ENCODE results near the gene SLC38A8.
A peak's percentile ranks its signal among the peaks of the same experiment; 100 is the strongest.

SLC38A8 gene

DNA sequence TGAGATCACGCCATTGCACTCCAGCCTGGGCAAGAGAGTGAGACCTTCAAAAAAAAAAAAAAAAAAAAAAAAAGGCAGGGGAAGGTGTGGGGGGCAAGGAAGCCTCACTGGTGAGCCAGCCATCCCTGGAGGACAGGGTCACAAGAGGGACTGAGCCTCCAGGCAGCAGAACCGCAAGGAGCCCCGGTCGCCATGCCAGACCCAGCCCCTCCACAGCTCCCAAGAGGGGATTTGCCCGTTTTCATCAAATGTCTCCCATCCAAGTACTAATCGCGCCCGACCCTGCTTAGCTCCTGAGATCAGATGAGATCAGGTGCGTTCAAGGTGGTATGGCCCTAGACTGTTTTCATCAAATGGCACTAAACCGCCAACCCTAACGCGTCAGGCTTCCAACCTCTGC is 2.9 kb downstream of the SLC38A8 start:
- DNase-seq: no peak
- intact Hi-C loops (cut with DNase I): no loop called here

DNA sequence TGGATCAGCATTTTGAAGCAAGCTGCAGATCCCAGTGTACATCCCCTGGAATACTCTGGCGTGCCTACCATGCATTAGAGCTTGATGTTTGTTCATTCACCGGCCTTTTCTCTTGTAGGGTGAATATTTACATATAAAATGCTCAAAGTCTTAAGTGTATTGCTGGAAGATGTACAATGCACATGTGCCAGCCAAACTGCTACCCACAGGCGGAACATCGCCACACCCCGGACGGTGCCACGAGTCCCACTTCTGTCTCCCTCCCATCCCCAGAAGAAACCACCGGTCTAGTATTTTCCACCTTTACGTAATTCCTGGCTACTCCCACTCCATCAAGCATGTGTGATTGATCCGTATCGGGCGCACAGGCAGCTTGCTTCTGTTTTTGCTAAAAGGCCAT is 4.1 kb downstream of the SLC38A8 start:
- intact Hi-C loops (cut with DNase I): no loop called here
- DNase-seq: no peak

DNA sequence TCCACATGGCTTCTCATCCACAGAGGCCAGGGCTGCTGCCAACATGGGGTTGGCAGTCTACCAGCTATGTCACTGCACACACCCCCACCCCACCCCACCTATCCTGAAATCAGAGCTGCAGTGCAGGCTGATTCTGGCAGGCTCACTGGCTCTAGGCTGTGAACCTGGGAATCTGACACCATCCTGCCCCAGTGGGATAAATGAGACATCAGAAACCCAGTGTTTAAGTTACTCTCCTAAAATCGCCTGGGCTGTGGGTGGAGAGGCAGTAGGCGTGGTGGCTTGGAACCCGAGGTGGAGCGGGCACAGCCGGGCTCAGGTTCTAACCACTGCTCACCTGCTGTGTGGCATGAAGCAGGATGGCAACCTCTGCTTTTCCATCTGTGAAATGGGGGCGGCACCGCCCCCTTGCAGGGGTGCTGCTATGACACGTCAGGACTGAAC is 5.6 kb downstream of the SLC38A8 start:
- intact Hi-C loops (cut with DNase I): no loop called here
- DNase-seq: no peak

DNA sequence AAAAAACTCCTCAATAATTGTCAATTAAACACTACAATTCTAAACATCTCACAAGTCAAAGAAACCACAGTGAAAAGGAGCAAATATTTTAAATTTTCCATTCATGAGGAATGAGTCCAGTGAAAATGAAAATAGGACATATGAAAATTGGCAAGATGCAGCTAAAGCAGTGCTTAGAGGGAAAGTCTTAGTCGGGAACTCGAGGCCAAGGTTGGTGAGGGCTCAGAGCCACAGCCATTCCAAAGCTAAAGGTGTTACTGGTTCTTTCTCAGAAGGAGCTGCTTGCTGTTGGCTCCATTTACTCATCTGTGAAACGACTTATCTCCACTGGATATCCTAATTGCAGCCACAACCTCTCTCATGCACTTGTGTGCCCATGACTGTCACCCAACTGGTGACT is 6.5 kb downstream of the SLC38A8 start:
- intact Hi-C loops (cut with DNase I): no loop called here

DNA sequence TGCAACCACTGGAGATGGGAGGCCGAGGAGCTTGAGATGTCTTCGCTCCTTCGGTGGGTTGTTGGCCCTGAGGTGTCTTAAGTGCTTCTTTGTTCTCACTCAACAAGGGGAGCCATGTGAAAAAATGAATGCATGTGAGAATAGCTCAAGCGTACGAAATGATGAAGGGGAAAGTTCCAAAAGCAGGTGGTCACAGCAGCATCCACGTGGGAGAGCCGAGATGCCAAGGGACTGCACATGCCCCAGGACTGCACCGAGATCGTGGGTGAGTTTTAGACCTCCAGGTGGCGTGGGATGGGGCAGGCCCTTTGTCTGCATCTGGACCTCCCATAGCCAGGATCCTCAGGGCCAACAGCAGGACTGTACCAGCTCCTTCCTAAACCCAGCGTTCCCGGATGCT is 8.1 kb downstream of the SLC38A8 start:
- intact Hi-C loops (cut with DNase I): no loop called here
- no peak for DNase-seq

More for the DNA sequence above, 6.5 kb downstream of the SLC38A8 start:
- no peak for DNase-seq

DNA sequence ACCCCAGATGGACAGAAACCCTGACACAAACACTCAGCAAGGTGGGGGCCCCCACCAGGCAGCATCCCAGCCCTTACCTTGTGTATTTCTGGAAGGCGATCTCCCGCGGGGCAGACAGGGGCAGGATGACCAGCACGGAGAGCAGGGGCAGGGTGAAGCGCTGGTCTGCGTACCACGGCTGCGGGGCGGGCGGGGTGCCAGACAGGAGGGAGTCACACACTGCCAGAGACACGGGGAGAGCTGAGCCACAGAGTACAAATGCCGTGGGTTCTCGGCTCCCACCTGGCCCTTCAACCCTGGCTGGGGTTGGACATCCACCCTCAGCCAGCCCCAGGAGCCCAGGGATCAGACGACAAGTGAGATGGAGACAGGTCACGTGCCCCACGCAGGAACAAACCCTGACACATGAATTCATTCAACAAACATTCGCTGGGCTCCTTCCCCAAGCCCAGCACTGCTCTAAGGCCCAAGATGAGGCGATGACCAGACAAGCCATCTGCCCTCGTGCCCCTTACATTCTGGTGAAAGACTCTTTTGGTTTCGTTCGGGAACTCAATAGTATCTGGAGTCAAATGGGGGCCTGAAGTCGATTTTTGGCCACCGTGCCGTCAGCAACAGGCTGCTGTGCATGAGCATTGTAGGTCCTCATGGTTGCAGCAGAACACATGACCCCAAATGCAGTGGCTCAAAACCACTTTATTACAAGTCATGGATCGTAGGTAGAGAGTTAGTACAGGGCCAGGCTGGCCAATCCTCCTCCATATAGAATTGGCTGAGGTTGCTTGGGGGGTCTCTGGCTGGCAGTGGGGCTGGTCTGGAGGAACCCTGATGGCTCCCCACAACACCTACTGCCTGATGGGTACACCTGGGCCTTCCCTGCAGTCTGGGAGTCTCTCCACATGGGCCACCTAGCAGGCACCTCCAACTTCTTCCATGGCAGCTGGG is 9.1 kb downstream of the SLC38A8 start:
- DNase-seq: no peak
- intact Hi-C loops (cut with DNase I): no loop called here

DNA sequence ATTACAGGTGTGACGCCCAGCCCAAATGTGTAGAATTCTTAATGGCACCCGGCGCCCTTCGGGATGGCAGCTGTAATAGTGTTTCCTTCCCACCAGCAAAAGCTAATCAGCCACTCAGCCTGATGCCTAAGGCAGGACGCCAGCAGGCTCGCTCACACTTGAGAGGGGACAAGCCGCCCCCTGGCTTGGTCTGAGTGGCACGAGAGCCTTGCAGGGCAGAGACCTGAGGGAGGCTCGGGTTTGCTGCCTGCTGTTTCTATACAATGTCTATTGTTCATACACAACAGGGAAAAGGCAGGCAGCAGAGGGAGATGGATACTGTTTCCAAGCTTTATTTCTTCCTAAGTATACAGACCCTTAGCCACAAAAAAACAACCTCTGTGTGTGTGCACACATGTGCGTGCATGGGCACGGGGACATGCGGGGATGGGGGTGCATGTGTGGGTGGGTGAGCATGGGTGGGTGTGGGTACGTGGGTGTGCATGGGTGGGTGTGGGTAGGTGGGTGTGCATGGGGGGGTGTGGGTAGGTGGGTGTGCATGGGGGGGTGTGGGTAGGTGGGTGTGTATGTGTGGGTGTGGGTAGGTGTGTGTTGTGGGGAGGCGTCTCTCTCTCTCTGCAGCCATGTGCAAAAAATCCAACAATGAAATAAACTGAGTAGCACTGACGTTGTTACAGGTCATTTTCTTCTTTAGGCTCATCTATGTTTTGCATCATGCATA is 10.0 kb downstream of the SLC38A8 start:
- no peak for DNase-seq
- intact Hi-C loops (cut with DNase I): no loop called here

DNA sequence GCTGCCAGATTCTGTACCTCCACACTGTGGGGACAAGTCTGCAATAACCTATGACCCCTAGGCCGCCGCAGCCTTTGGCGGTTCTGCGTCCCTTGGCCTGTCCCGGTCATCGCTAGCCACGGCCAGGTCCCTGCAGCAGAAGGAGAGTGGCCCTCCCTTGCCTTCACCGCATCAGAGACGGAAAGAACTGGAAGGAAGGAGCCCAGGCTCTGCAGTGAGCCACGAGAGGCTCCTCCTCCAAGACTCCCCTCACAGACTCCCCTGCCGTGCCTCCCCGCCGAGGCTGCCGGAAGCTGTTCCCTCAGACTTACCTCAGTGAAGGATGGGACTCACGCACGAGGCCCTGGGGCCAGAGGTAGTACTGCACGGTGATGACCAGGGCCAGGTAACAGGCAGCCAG is 11.0 kb downstream of the SLC38A8 start:
- intact Hi-C loops (cut with DNase I): no loop called here
- DNase-seq: no peak

DNA sequence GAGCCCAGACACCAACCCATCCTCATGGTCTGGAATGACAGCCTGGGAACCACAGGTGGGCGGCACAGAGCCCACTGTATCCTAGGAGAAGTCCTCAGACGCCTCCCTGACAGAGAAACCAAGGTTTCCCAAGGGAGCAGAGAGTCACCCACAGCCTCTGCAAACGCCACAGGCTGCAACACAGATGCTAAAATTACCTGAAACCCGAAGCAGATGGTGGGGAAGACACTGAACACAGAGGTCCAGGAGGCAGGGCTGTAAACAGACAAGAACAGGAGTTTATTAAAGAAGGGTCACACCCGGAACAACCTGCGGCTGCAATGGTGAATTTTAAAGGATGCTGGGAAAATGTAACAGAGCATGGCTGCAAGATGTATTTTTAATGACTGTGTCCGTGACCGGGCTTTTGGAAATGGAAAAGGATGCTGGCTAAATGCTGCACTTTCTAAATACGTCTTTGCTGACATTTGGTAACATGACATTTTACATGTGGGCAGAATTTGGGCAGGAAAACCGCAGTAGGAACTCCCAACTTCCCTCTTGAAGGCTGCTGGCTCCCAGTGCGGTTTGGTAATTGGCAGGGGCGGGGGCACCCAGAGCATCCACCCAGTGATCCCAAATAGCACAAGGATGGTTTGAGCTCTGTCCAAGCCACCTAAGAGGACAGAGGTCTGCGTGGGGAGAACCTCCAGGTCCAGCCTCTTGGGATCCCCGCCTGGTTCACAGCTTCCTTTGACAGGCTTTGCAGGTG is 13.1 kb downstream of the SLC38A8 start:
- intact Hi-C loops (cut with DNase I): no loop called here
- DNase-seq: peak in 3 of 42 donors; percentile 14 to 50 (median 48)

DNA sequence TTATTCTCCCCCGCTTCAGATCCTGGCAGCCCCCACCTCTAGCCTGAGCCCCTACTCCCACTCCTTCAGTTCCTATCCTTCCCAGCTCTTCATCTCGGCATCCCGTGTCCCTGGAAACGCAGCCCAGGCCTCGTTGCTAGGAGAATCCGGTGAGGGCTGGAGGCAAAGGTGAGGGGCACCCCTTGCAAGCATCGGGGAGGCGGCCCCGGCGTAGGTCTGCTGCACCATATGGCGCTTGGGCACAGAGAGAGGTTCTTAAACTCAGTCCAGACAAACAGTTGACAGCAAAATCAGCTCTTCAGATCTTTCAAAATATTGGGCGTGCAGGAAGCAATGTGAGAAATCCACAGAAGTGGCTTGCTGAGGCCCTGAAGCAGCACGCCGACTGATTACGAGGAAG is 15.0 kb downstream of the SLC38A8 start:
- intact Hi-C loops (cut with DNase I): no loop called here
- peak in 25 of 42 donors; percentile 12 to 74 (median 39) for DNase-seq

DNA sequence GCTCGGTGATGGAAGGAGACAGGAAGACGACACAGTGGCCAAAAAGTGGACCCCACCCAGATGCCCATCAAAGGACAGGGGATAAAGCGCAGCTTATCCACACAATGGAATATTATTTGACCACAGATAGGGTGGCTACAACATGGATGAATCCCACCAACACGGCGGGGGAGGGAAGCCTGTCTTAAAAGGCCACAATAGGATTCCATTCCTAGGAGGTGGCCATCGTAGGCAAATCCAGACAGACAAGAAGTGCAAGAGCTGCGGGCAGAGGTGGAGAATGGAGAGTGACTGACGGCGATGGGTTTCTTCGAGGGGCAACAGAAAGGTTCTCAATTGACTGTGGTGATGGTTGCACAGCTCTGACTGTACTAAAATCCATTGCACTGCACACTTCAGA is 16.0 kb downstream of the SLC38A8 start:
- intact Hi-C loops (cut with DNase I): no loop called here
- DNase-seq: no peak

DNA sequence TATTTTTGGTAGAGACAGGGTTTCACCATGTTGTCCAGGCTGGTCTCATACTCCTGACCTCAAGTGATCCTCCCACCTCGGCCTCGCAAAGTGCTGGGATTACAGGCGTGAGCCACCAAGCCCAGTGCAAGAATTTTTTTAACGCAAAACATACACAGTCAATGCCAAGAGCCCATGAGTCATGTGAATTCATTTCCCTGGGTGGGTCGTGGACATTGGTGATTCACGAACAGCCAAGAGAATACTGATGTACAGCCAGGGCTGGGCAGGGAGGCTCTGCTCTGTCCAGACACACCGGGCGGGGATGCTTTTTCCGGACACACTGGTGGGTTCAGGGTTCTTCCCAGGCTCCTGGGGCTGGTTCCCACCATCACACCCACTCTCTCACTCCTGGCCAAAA is 17.7 kb downstream of the SLC38A8 start:
- DNase-seq: no peak
- intact Hi-C loops (cut with DNase I): no loop called here

DNA sequence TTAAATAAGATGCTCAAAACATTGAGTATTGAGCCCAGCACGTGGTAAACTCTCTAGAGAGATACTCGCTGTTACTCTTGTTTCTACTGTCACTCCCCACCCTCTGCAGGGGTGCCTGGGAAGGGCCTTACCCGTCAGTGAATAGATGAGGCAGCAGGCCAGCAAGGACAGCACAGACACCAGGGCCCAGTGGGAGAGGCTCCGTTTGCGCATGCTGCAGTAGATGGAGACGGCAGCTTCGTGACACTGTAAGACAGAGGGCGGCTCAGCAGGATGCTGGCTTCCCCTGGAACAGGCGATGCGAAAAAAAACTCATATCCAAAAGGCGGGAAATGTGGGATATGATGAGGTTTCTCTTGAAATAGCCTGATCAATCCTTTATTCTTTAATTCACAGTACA is 20.0 kb downstream of the SLC38A8 start:
- intact Hi-C loops (cut with DNase I): no loop called here

DNA sequence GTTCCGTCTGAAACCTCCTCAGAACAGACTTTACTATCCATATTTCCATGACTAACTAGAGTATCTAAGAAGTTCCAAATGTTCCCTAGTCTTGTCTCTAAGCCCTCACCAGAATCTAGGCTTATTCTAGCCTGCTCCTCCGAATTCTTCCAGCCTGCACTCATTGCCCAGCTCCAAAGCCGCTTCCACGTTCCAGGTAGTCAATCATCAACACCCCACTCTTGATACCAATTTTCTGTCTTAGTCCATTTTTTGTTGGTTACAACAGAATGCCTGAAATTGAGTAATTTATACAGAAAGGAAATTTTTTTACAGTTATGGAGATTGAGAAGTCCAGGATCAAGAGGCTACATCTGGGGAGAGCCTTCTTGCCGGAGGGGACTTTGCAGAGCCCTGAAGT is 21.1 kb downstream of the SLC38A8 start:
- DNase-seq: no peak
- intact Hi-C loops (cut with DNase I): no loop called here

More for the DNA sequence above, 20.0 kb downstream of the SLC38A8 start:
- no peak for DNase-seq

DNA sequence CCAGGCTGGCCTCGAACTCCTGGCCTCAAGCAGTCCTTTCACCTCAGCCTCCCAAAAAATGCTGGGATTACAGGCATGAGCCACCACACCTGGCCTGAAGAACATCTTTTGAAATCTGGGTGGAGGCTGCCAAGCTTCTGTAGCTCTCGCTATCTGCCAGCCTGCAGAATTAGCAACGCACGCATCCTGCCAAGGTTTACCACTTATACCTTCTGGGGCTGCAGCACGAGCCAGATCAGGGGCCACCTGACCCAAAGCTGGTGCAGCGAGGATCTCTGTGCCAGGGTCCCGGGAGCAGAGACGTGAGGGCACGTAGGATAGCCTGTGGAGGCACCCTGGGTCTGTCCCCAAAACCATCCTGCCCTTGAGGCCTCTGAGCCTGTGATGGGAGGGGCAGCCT is 22.2 kb downstream of the SLC38A8 start:
- intact Hi-C loops (cut with DNase I): no loop called here

DNA sequence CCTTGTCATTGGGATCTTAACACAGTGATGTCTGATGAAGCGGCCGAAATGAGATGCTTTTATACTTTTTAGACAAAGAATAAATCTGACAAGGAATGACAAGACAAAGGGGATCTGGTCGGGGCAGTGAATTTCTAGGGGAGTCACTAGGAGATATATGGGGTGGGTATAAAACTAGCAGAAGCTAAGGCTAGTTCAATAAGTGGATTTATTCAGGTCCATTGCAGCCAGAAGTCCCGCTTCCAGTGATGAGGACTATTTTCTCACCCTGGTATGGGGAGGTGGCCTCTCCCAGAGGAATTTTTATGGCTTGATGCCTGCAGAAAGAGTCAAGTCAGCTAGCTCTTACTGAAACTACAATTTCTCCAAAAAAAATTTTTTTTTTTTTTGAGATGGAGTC is 23.9 kb downstream of the SLC38A8 start:
- no peak for DNase-seq

More for the DNA sequence above, 22.2 kb downstream of the SLC38A8 start:
- no peak for DNase-seq

DNA sequence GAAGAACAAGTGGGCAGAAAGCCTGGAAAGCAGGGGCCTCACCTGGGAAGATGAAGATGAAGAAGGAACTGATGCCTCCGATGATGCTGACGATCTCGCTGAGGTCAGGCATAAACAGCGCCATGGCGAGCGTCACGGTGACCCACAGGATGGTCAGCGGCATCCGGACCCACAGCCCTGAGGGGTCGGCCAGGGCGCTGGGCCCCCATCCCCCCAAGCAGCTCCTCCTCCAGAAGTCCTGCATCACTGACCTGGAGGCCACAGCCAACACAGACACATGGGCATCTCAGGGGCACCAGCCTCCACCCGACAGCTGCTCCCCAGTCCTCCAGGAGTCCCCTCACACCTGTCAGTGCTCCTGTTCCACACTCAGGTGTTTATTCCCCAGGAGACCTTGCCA is 26.1 kb downstream of the SLC38A8 start:
- no peak for DNase-seq
- intact Hi-C loops (cut with DNase I): no loop called here

More for the DNA sequence above, 23.9 kb downstream of the SLC38A8 start:
- intact Hi-C loops (cut with DNase I): no loop called here

DNA sequence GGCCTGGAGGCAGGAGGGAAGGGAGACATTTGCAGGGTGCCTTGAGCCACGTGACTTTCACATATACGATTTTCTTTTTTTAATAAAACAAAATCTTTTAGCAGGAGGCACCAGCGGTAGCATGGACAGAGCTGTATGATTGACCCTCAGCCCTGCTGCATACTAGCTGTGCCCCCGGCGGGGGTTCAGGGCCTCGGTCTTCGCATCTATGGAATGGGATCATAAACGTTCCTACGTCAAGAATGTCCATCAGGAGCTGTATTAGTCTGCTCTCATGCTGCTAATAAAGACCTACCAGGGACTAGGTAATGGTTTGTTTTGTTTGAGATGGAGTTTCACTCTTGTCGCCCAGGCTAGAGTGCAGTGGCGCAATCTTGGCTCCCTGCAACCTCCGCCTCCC is 27.2 kb downstream of the SLC38A8 start:
- intact Hi-C loops (cut with DNase I): no loop called here
- DNase-seq: no peak

DNA sequence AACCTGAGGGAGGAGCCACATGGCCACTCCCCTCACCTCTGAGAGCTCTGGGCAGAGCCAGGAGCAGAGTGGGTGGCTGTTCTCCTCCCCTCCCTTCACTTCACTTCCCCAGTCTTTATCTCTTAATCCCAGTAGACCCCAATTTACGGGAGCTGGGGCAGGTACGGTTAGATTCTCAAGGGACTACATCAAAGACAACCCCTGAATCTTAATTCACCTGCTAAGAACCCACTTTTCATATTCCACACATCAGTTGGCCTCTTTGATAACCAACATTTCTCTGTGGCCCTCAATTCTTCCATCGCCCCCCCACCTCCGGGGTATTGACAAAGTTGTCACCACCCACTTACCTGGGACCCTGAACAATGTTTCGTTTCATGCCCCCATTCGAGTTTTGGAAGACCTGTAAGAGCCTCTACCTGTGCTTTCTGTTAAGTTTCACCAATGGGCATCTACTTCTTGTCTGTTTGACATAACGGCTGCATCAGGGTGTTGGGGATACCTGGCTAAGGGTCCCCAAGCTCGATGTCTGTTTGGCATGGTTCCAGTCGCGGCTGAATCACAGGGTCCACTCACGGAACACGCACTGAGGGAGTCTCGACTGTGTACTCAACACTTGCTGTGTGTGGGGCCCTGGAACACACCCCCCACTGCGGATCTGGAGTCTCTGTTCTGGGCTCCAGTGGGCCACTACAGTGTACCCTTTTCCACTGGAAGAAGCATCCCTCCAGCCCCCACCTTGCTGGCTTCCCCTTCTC is 27.8 kb downstream of the SLC38A8 start:
- intact Hi-C loops (cut with DNase I): no loop called here
- no peak for DNase-seq

All from head of caudate nucleus (tissue), 42 donors.